ENCODE results near the gene LRRC75A.

Gene LRRC75A

GRCh38 chr17:16467886-16468285 lies 24.1 kb downstream of the LRRC75A start:
- no peak overlapping the region for H3K4me2 ChIP-seq (ENCODE audit: insufficient read depth, low read length)
- H3K27ac ChIP-seq (ENCODE audit: low read length) = no peak overlapping the region
- DNase-seq (no peak), ATAC-seq (ENCODE audit: insufficient read depth, low read depth) (no peak)
- H4K20me1 ChIP-seq (ENCODE audit: insufficient read depth, low read length) = peaks cover 26% of the 10 kb centered on the region
- H3K27me3 ChIP-seq (ENCODE audit: insufficient read depth, low read length, poor library complexity) = no peaks in the 10 kb centered on the region
- H3K36me3 ChIP-seq (ENCODE audit: insufficient read depth, low read length) = peaks cover 13% of the 10 kb centered on the region
- no peaks in the 10 kb centered on the region for H3K4me1 ChIP-seq (ENCODE audit: insufficient read depth, low read length)
- TF ChIP-seq EZH2 (IDR thresholded peaks at IDR 0.05; ENCODE audit: borderline replicate concordance, low read depth, low read length, severe bottlenecking) (no peak), CTCF (IDR thresholded peaks at IDR 0.05; ENCODE audit: borderline replicate concordance, extremely low read depth, low read length, poor library complexity, severe bottlenecking) (no peak)
- no peak overlapping the region for H2AFZ ChIP-seq (ENCODE audit: low read depth, low read length)
- H3K9me3 ChIP-seq (ENCODE audit: insufficient read depth, low read length, severe bottlenecking) = no peaks in the 10 kb centered on the region
- no peaks in the 10 kb centered on the region for H3K79me2 ChIP-seq (ENCODE audit: insufficient read depth, low read length)
- H3K4me3 ChIP-seq (ENCODE audit: low read depth in 1 of 2, low read length in 2 of 2) = no peak overlapping the region
- no peak overlapping the region for H3K9ac ChIP-seq (ENCODE audit: low read depth, low read length)

GRCh38 chr17:16467044-16467443 lies 24.9 kb downstream of the LRRC75A start:
- Histone ChIP-seq H3K4me1 (ENCODE audit: insufficient read depth, low read length) (no peaks in the 10 kb centered on the region), H3K27ac (ENCODE audit: low read length) (no peak overlapping the region), H3K79me2 (ENCODE audit: insufficient read depth, low read length) (no peaks in the 10 kb centered on the region), H3K36me3 (ENCODE audit: insufficient read depth, low read length) (peaks cover 13% of the 10 kb centered on the region), H3K9me3 (ENCODE audit: insufficient read depth, low read length, severe bottlenecking) (no peaks in the 10 kb centered on the region), H3K27me3 (ENCODE audit: insufficient read depth, low read length, poor library complexity) (no peaks in the 10 kb centered on the region), H3K9ac (ENCODE audit: low read depth, low read length) (no peak overlapping the region), H3K4me3 (ENCODE audit: low read depth in 1 of 2, low read length in 2 of 2) (no peak overlapping the region), H2AFZ (ENCODE audit: low read depth, low read length) (no peak overlapping the region), H4K20me1 (ENCODE audit: insufficient read depth, low read length) (peaks cover 26% of the 10 kb centered on the region), H3K4me2 (ENCODE audit: insufficient read depth, low read length) (no peak overlapping the region)
- TF ChIP-seq CTCF (IDR thresholded peaks at IDR 0.05; ENCODE audit: borderline replicate concordance, extremely low read depth, low read length, poor library complexity, severe bottlenecking) (no peak), EZH2 (IDR thresholded peaks at IDR 0.05; ENCODE audit: borderline replicate concordance, low read depth, low read length, severe bottlenecking) (no peak)
- ATAC-seq (ENCODE audit: insufficient read depth, low read depth) = no peak
- DNase-seq = no peak

- Histone ChIP-seq H3K4me1 (ENCODE audit: insufficient read depth, low read length) (no peaks in the 10 kb centered on the region), H3K4me2 (ENCODE audit: insufficient read depth, low read length) (no peak overlapping the region), H3K79me2 (ENCODE audit: insufficient read depth, low read length) (no peaks in the 10 kb centered on the region), H3K36me3 (ENCODE audit: insufficient read depth, low read length) (peaks cover 13% of the 10 kb centered on the region), H3K27me3 (ENCODE audit: insufficient read depth, low read length, poor library complexity) (no peaks in the 10 kb centered on the region), H2AFZ (ENCODE audit: low read depth, low read length) (no peak overlapping the region), H4K20me1 (ENCODE audit: insufficient read depth, low read length) (peaks cover 27% of the 10 kb centered on the region), H3K4me3 (ENCODE audit: low read depth in 1 of 2, low read length in 2 of 2) (no peak overlapping the region), H3K9me3 (ENCODE audit: insufficient read depth, low read length, severe bottlenecking) (no peaks in the 10 kb centered on the region), H3K9ac (ENCODE audit: low read depth, low read length) (no peak overlapping the region), H3K27ac (ENCODE audit: low read length) (no peak overlapping the region)
- ATAC-seq (ENCODE audit: insufficient read depth, low read depth) (no peak), DNase-seq (no peak)
- TF ChIP-seq EZH2 (IDR thresholded peaks at IDR 0.05; ENCODE audit: borderline replicate concordance, low read depth, low read length, severe bottlenecking) (no peak), CTCF (IDR thresholded peaks at IDR 0.05; ENCODE audit: borderline replicate concordance, extremely low read depth, low read length, poor library complexity, severe bottlenecking) (no peak)
Observed at GRCh38 chr17:16466407-16466806, 25.6 kb downstream of the LRRC75A start.

GRCh38 chr17:16465861-16466338 lies 26.1 kb downstream of the LRRC75A start:
- Histone ChIP-seq H3K9ac (ENCODE audit: low read depth, low read length) (no peak overlapping the region), H3K27me3 (ENCODE audit: insufficient read depth, low read length, poor library complexity) (no peaks in the 10 kb centered on the region), H3K36me3 (ENCODE audit: insufficient read depth, low read length) (peaks cover 13% of the 10 kb centered on the region), H2AFZ (ENCODE audit: low read depth, low read length) (no peak overlapping the region), H3K79me2 (ENCODE audit: insufficient read depth, low read length) (no peaks in the 10 kb centered on the region), H3K4me1 (ENCODE audit: insufficient read depth, low read length) (no peaks in the 10 kb centered on the region), H3K4me2 (ENCODE audit: insufficient read depth, low read length) (no peak overlapping the region), H4K20me1 (ENCODE audit: insufficient read depth, low read length) (peaks cover 31% of the 10 kb centered on the region), H3K9me3 (ENCODE audit: insufficient read depth, low read length, severe bottlenecking) (no peaks in the 10 kb centered on the region), H3K4me3 (ENCODE audit: low read depth in 1 of 2, low read length in 2 of 2) (no peak overlapping the region), H3K27ac (ENCODE audit: low read length) (no peak overlapping the region)
- no peak for ATAC-seq (ENCODE audit: insufficient read depth, low read depth)
- no peak for TF ChIP-seq EZH2 (IDR thresholded peaks at IDR 0.05; ENCODE audit: borderline replicate concordance, low read depth, low read length, severe bottlenecking)
- no peak for TF ChIP-seq CTCF (IDR thresholded peaks at IDR 0.05; ENCODE audit: borderline replicate concordance, extremely low read depth, low read length, poor library complexity, severe bottlenecking)
- DNase-seq = no peak
